GM23338 (cell line): ENCODE results near the gene SYNPR.

Experiments used
- CREB1 ChIP-seq: fragments of 250-450 bp; sonication (Bioruptor Pico); IDR thresholded peaks from 2 replicates; pipeline ENCODE4 v1.5.0; 2020; ENCODE audit warnings: low read depth, mild to moderate bottlenecking, moderate library complexity
- EZH2 ChIP-seq: fragments of 200-600 bp; sonication (generic); IDR thresholded peaks from one replicate; pipeline ENCODE4 v1.8.0; 2017; ENCODE audit warnings: antibody characterized with exemption, mild to moderate bottlenecking, low read depth; ENCODE audit not compliant: unreplicated experiment
- EZH2phosphoT487 ChIP-seq: fragments of 200-600 bp; sonication (generic); IDR thresholded peaks from one replicate; pipeline ENCODE4 v1.8.1; 2018; ENCODE audit warnings: antibody characterized with exemption; ENCODE audit not compliant: unreplicated experiment
- POLR2AphosphoS5 ChIP-seq: IDR thresholded peaks from 2 replicates; pipeline ENCODE4 v1.6.1; 2016; ENCODE audit warnings: antibody characterized with exemption, low read depth
- REST ChIP-seq: IDR thresholded peaks from one replicate; pipeline ENCODE4 v1.6.1; 2018; ENCODE audit warnings: antibody characterized with exemption; ENCODE audit not compliant: unreplicated experiment
- STAT1 ChIP-seq: IDR thresholded peaks from one replicate; pipeline ENCODE4 v1.6.1; 2016; ENCODE audit warnings: antibody characterized with exemption; ENCODE audit not compliant: unreplicated experiment
- TF ChIP-seq, protein P1 (sequence below), 2 experiments: fragments of 200-600 bp in 1 of 2; sonication (generic) in 1 of 2; conservative IDR thresholded peaks; 2 replicates each; pipeline versions ENCODE4 v1.5.1 to v1.6.1; 2016 to 2017; ENCODE audit warnings: antibody characterized with exemption in 2 of 2, low read depth in 2 of 2, mild to moderate bottlenecking in 2 of 2, moderate library complexity in 1 of 2

DNA sequence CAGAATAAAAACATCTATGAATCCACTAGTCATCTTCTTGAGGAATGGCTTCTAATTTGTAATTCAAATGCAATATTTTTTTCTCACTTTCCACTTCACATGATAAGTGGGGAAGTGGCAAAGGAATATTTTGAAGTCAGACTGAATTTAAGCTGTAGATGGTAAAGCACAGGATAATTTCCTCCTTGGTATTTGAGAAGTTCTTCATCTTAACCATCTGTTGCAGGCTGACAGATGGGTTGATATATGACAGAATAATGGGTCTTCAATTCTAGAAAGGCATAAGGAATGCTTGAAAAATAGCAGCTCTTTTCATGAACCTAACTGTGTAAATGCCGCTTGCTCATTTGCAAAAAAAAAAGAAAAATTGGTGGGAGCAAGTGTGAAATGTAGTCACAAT, 307.8 kb downstream of the SYNPR start:
- TF ChIP-seq STAT1 (no peak), EZH2phosphoT487 (no peak), POLR2AphosphoS5 (no peak), REST (no peak), EZH2 (no peak), CREB1 (CRISPR knock-in tag) (no peak)
- TF ChIP-seq, protein P1, sequence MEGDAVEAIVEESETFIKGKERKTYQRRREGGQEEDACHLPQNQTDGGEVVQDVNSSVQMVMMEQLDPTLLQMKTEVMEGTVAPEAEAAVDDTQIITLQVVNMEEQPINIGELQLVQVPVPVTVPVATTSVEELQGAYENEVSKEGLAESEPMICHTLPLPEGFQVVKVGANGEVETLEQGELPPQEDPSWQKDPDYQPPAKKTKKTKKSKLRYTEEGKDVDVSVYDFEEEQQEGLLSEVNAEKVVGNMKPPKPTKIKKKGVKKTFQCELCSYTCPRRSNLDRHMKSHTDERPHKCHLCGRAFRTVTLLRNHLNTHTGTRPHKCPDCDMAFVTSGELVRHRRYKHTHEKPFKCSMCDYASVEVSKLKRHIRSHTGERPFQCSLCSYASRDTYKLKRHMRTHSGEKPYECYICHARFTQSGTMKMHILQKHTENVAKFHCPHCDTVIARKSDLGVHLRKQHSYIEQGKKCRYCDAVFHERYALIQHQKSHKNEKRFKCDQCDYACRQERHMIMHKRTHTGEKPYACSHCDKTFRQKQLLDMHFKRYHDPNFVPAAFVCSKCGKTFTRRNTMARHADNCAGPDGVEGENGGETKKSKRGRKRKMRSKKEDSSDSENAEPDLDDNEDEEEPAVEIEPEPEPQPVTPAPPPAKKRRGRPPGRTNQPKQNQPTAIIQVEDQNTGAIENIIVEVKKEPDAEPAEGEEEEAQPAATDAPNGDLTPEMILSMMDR (conservative IDR thresholded peaks at IDR 0.05; ENCODE audit: low read depth in 2 of 2): no peak
